ENCODE data around the gene SH3BGRL3.

Gene SH3BGRL3

GRCh38 chr1:26278724-26279455, 996 bp upstream of the SH3BGRL3 start:
- TF ChIP-seq CTCF (IDR thresholded peaks at IDR 0.05; ENCODE audit: low read depth, low read length): no peak
- H3K4me3 ChIP-seq (ENCODE audit: low read depth, low read length): peak overlapping the region; percentile 92

- peak overlapping the region; percentile 92 for H3K4me3 ChIP-seq (ENCODE audit: low read depth, low read length)
- TF ChIP-seq CTCF (IDR thresholded peaks at IDR 0.05; ENCODE audit: low read depth, low read length): no peak
These were observed 602 bp downstream of the SH3BGRL3 start for GRCh38 chr1:26280333-26281042.

GRCh38 chr1:26281091-26281958, 1.4 kb downstream of the SH3BGRL3 start:
- TF ChIP-seq CTCF (IDR thresholded peaks at IDR 0.05; ENCODE audit: low read depth, low read length): no peak
- peak overlapping the region; percentile 92 for H3K4me3 ChIP-seq (ENCODE audit: low read depth, low read length)

GRCh38 chr1:26281971-26282370, 2.1 kb downstream of the SH3BGRL3 start:
- peak overlapping the region; percentile 92 for H3K4me3 ChIP-seq (ENCODE audit: low read depth, low read length)
- no peak for TF ChIP-seq CTCF (IDR thresholded peaks at IDR 0.05; ENCODE audit: low read depth, low read length)

GRCh38 chr1:26282401-26282918, 2.6 kb downstream of the SH3BGRL3 start:
- no peak overlapping the region; the same call in 1 of the 2 replicates for H3K4me3 ChIP-seq (ENCODE audit: low read depth, low read length)
- TF ChIP-seq CTCF (IDR thresholded peaks at IDR 0.05; ENCODE audit: low read depth, low read length): no peak

- no peak for TF ChIP-seq CTCF (IDR thresholded peaks at IDR 0.05; ENCODE audit: low read depth, low read length)
- no peak overlapping the region for H3K4me3 ChIP-seq (ENCODE audit: low read depth, low read length)
These were observed 3.5 kb downstream of the SH3BGRL3 start for GRCh38 chr1:26283279-26283853.

Measured in WI38 (cell line).